NCI-H1048 (cell line): Measurements from ENCODE around the gene FCRLA.
"Not testable (repeated sequence)": the region's sequence is repeated elsewhere in the genome, so short reads cannot be mapped to it uniquely, and the experiment has no call there.

Experiments
- DNase-seq: peaks from one replicate; lab custom pipeline; 2025; lab: John Stamatoyannopoulos, UW

Gene FCRLA

GRCh38 chr1:161706482-161707347 is at the start of gene FCRLA:
Gene FCRLA, plus strand, starts transcription at chr1:161707229. Its CDS starts 36 bp downstream, at chr1:161707265.
- DNase-seq: no peak

- not testable (repeated sequence) for DNase-seq
Observed at GRCh38 chr1:161658524-161658923, 48.5 kb upstream of the FCRLA start.

GRCh38 chr1:161661660-161662311 is 45.2 kb upstream of the FCRLA start:
- not testable (repeated sequence) for DNase-seq

DNA sequence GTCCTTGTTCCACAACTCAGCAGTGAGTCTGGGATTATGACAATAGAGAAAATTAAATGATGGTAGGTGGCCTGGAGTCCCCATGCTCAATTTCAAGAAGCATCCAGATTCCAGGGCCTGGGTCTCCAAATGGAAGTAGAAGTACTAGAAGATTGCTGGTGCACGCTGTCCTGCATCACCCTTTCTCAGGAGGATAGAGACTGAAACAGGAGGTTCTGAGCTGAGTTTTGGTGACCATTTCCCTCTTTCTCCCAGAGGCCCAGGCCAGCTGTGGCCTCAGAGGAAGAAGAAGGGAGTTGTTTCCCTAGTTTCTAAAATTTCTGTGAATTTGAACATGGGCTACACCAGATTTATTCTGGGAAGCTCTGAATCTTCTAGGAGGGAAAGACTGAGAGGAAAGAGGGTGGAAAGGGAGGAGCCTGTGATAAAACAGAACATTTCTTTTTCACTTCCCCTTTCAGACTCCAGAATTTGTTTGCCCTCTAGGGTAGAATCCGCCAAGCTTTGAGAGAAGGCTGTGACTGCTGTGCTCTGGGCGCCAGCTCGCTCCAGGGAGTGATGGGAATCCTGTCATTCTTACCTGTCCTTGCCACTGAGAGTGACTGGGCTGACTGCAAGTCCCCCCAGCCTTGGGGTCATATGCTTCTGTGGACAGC is 44.2 kb upstream of the FCRLA start, which contains the start of gene FCGR2B:
FCGR2B (plus strand) TSS at position 460 of the 656 bp plus-strand sequence; CDS start at position 559, 99 bp downstream.
- DNase-seq: not testable (repeated sequence)

- not testable (repeated sequence) for DNase-seq
Observed at GRCh38 chr1:161663569-161663968, 43.5 kb upstream of the FCRLA start.

- not testable (repeated sequence) for DNase-seq
Observed at GRCh38 chr1:161664689-161665088, 42.3 kb upstream of the FCRLA start.

GRCh38 chr1:161671045-161672020 is 35.7 kb upstream of the FCRLA start:
- DNase-seq: not testable (repeated sequence)

GRCh38 chr1:161673437-161673836 is 33.6 kb upstream of the FCRLA start:
- not testable (repeated sequence) for DNase-seq

GRCh38 chr1:161674447-161674846 is 32.6 kb upstream of the FCRLA start:
- not testable (repeated sequence) for DNase-seq

- not testable (repeated sequence) for DNase-seq
Observed at GRCh38 chr1:161674908-161675307, 32.1 kb upstream of the FCRLA start.

- DNase-seq: no peak
Observed at GRCh38 chr1:161676441-161676840, 30.6 kb upstream of the FCRLA start.

DNA sequence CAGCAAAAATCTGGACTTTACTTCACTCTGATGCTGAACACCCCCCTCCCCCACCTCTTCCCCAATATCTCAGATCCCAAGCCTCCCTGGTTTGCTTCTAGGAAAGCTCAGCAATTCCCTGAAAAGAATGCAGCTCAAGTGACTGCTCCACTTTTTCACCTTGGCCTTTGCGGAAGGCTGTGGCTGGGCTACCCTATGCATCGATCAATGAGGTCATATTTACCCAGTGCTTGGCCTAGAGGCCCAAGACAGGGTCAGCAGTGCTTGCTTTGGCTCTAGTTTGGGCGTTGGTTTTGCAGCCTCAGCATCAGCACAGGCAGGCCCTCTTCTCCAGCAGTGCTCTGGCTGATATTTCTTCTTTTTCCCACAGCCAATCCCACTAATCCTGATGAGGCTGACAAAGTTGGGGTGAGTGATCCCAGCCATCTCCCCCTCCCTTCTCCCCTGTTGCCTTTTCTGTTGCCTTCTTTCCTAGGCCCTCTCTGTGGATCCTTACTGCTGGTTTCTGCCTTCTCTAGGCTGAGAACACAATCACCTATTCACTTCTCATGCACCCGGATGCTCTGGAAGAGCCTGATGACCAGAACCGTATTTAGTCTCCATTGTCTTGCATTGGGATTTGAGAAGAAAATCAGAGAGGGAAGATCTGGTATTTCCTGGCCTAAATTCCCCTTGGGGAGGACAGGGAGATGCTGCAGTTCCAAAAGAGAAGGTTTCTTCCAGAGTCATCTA is 29.9 kb upstream of the FCRLA start:
- DNase-seq: no peak

GRCh38 chr1:161678500-161678899 is 28.5 kb upstream of the FCRLA start:
- no peak for DNase-seq

GRCh38 chr1:161681879-161682278 is 25.1 kb upstream of the FCRLA start:
- no peak for DNase-seq

DNA sequence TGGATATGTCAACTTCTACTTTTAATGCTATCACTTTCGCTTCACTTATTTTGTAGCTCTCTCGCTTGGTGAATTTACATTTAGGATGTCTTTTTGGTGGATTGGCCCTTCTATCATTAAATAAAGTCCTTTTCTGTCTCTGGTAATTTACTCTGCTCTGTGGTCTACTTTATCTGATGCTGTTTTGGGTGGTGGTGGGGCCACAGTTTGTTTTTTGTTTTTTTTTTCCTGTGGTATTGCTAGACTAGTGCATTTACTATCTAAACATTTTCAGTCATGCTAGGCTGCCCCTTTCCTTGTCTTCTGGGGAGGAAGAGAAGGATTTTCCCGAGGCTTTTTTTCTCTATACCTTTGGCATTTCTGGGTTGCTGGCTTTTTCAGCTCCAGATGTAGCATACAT is 18.1 kb upstream of the FCRLA start:
- DNase-seq: no peak

DNA sequence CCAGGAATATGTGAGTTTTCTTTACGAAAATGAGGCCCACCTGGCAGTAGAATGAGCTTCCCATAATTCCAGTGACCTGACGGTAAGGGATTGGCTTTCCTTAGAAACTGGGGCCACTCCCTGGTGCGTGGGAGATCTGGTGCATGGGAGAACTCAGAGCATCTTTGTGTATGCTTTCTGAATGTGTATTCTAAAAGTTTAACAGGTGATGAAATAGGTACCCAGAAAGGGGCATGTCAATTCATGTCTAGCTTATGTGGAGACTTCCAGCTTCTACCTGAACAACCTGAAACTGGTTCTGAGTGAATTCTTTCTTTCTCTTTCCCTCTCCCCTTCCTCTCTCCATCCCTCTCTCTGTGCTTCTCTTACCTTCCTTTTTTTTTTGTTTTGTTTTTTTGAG is 15.2 kb upstream of the FCRLA start:
- no peak for DNase-seq

GRCh38 chr1:161693020-161693712 is 13.9 kb upstream of the FCRLA start:
- not testable (repeated sequence) for DNase-seq

DNA sequence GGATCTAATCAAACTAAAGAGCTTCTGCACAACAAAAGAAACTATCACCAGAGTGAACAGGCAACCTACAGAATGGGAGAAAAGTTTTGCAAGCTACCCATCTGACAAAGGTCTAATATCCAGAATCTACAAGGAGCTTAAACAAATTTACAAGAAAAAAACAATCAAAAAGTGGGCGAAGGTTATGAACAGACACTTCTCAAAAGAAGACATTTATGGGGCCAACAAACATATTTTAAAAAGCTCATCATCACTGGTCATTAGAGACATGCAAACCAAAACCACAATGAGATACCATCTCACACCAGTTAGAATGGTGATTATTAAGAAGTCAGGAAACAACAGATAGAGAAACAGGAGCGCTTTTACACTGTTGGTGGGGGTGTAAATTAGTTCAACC is 8.7 kb upstream of the FCRLA start:
- not testable (repeated sequence) for DNase-seq

DNA sequence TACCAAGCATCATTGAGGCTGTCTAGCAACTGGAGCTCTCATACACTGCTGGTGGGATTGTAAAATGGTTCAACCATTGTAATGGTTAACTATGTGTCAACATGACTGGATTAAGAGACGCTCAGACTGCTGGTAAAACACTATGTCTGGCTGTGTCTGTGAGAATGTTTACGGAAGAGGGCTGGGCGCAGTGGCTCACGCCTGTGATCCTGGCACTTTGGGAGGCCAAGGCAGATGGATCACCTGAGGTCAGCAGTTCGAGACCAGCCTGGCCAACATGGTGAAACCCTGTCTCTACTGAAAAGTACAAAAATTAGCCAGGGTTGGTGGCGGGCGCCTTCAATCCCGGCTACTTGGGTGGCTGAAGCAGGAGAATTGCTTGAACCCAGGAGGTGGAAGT is 4.8 kb upstream of the FCRLA start:
- no peak for DNase-seq

GRCh38 chr1:161705537-161705936 is 1.5 kb upstream of the FCRLA start:
- DNase-seq: no peak
